IgD-negative memory B cell (primary cell): ENCODE measurements around the gene GALNT2. TPM values are rescaled to one million over a fixed set of nuclear protein-coding genes. Genes with fewer than 3 reads are reported as not detected.

Source experiments
- H3K27ac Mint-ChIP-seq, 3 donors: one replicate each; pipeline ENCODE4 v1.8.0; 2020 to 2022; ENCODE audit warnings: mild to moderate bottlenecking in 3 of 3, mixed read lengths in 3 of 3, moderate library complexity in 1 of 3
- H3K27me3 Mint-ChIP-seq: one replicate; pipeline ENCODE4 v1.8.0; 2021; ENCODE audit warnings: mixed read lengths
- H3K36me3 Mint-ChIP-seq: one replicate; pipeline ENCODE4 v1.8.0; 2020; ENCODE audit warnings: mild to moderate bottlenecking, mixed read lengths
- H3K4me1 Mint-ChIP-seq, 3 donors: one replicate each; pipeline ENCODE4 v1.8.0; 2020 to 2022; ENCODE audit warnings: mixed read lengths in 3 of 3, mild to moderate bottlenecking in 1 of 3
- H3K4me3 Mint-ChIP-seq, 4 donors: one replicate each; pipeline ENCODE4 v1.8.0; 2020 to 2022; ENCODE audit warnings: mild to moderate bottlenecking in 4 of 4, mixed read lengths in 4 of 4, moderate library complexity in 3 of 4
- H3K9me3 Mint-ChIP-seq, 3 donors: one replicate each; pipeline ENCODE4 v1.8.0; 2020 to 2021; ENCODE audit warnings: mixed read lengths in 3 of 3, mild to moderate bottlenecking in 1 of 3
- polyA plus RNA-seq: library from polyadenylated mRNA; unstranded; fragments of 300-500 nt; fragmentation: Illumina TruSeq; gene quantifications from one replicate; pipeline ENCODE4 v1.2.3, GENCODE V29; 2021

Gene GALNT2
- polyA plus RNA-seq, 1 donor from 2014 or later, result 15.8 TPM

GRCh38 chr1:230282157-230282556 lies 215.1 kb downstream of the GALNT2 start:
- H3K4me3 Mint-ChIP-seq, result peak overlapping the region in 2 of 4 donors; percentile 68 to 70
- peaks cover 1% of the 10 kb centered on the region for H3K27me3 Mint-ChIP-seq
- peaks cover 21 to 45% (median 28%) of the 10 kb centered on the region in 3 donors for H3K4me1 Mint-ChIP-seq
- H3K36me3 Mint-ChIP-seq, result peaks cover 9% of the 10 kb centered on the region
- peak overlapping the region in 2 of 3 donors; percentile 4 to 71 for H3K27ac Mint-ChIP-seq
- no peaks in the 10 kb centered on the region for H3K9me3 Mint-ChIP-seq

- Mint-ChIP-seq H3K27ac (peak overlapping the region in 1 of 3 donors; percentile 37), H3K36me3 (peaks cover 9% of the 10 kb centered on the region), H3K9me3 (no peaks in the 10 kb centered on the region), H3K4me1 (peaks cover 19 to 39% (median 24%) of the 10 kb centered on the region in 3 donors), H3K4me3 (peak overlapping the region in 1 of 4 donors; percentile 37), H3K27me3 (peaks cover 1% of the 10 kb centered on the region)
Measured at GRCh38 chr1:230283678-230284077, 216.6 kb downstream of the GALNT2 start.

- H3K27ac Mint-ChIP-seq, result no peak overlapping the region
- H3K36me3 Mint-ChIP-seq, result peaks cover 4% of the 10 kb centered on the region
- H3K27me3 Mint-ChIP-seq, result peaks cover 1% of the 10 kb centered on the region
- H3K9me3 Mint-ChIP-seq, result no peaks in the 10 kb centered on the region
- peaks cover 19 to 38% (median 21%) of the 10 kb centered on the region in 3 donors for H3K4me1 Mint-ChIP-seq
- H3K4me3 Mint-ChIP-seq, result no peak overlapping the region
Measured at GRCh38 chr1:230284891-230285290, 217.9 kb downstream of the GALNT2 start.

DNA sequence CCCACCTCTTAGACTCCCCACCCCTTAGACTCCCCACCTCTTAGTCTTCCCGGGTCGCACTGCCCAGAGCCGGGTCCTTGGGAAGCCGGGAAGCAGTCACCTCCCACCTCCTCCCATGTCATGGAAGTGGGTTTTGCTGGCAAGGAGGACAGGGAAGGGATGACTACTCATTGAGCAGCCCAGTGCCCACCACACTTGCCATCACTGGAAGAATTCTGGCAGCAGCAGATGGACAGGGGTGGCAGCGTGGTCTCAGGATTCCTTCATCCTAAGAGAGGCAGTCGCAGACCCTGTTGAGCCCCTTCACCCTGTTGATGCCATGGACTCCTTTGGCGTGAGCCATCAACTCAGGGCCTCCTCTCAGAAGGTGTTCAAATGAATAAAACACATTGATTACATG lies 218.3 kb downstream of the GALNT2 start:
- Mint-ChIP-seq H3K27me3 (peaks cover 1% of the 10 kb centered on the region), H3K4me1 (peaks cover 23 to 42% (median 25%) of the 10 kb centered on the region in 3 donors), H3K9me3 (no peaks in the 10 kb centered on the region), H3K36me3 (peaks cover 4% of the 10 kb centered on the region), H3K4me3 (no peak overlapping the region), H3K27ac (peak overlapping the region in 1 of 3 donors; percentile 22)

DNA sequence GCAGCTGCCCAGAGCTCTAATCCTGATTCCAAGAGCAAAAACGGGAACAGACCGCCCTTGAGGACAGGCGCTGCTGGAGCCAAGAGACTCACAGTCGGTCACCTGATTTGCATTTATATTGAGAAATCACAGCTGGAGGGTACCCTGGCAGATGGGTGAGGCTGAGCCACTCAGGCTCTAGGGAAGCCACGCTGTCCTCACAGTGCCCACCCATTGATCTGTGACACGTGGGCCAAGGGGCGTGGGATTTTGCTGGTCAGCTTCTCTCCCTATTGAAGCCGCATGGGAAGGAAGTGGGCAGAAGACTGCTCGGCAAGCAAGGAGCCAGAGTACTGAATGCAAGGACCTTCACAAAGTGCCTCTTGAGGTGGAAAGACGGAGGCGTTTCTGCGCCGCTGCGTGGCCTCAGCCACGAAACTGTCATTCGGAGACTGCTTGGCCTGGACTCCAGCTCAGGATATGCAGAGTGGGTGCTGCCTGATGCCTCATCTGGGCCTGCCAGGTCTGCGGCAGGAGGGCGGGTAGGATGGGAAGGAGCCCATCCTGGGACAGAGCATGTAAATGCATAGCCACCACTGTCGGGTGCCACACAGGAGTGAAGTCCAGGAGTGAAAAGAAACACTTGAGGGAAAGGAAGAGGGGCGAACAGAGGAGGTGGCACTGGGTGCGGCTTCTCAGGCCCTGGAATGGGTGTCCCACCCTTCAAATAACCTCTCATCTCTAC lies 219.3 kb downstream of the GALNT2 start:
- H3K4me1 Mint-ChIP-seq, result peaks cover 30 to 41% (median 32%) of the 10 kb centered on the region in 3 donors

DNA sequence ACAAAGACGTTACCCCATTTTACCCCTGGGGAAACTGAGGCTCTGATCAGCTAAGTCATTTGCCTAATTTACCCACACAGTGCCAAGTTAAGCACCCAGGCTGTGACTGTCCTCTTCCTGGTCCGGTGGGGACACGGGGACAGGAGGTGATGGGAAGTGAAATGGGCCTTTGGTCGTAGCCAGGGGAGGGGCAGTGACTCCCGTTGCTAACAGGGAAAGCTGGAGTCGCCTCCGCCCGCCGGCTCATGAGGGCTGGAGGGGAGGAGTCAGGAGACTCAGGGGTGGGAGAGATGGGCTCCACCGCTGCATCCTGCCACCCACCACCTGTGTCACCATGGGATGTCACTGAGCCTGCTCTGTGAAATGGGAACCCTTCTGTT lies 219.8 kb downstream of the GALNT2 start:
- Mint-ChIP-seq H3K4me3 (no peak overlapping the region), H3K9me3 (no peaks in the 10 kb centered on the region), H3K27ac (peak overlapping the region in 2 of 3 donors; percentile 74 to 80), H3K27me3 (peaks cover 4% of the 10 kb centered on the region), H3K4me1 (peaks cover 30 to 39% (median 37%) of the 10 kb centered on the region in 3 donors), H3K36me3 (peaks cover 4% of the 10 kb centered on the region)

More for the DNA sequence above, 219.3 kb downstream of the GALNT2 start:
- Mint-ChIP-seq H3K27ac (peak overlapping the region in 2 of 3 donors; percentile 74 to 80), H3K9me3 (no peaks in the 10 kb centered on the region), H3K36me3 (peaks cover 4% of the 10 kb centered on the region), H3K4me3 (peak overlapping the region in 1 of 4 donors; percentile 37), H3K27me3 (peaks cover 1% of the 10 kb centered on the region)

- H3K27me3 Mint-ChIP-seq, result peaks cover 4% of the 10 kb centered on the region
- H3K9me3 Mint-ChIP-seq, result no peaks in the 10 kb centered on the region
- peaks cover 25 to 40% (median 33%) of the 10 kb centered on the region in 3 donors for H3K4me1 Mint-ChIP-seq
- peak overlapping the region in 1 of 3 donors; percentile 93 for H3K27ac Mint-ChIP-seq
- H3K4me3 Mint-ChIP-seq, result peak overlapping the region in 1 of 4 donors; percentile 78
- H3K36me3 Mint-ChIP-seq, result peaks cover 2% of the 10 kb centered on the region
Measured at GRCh38 chr1:230287674-230288315, 220.8 kb downstream of the GALNT2 start.

DNA sequence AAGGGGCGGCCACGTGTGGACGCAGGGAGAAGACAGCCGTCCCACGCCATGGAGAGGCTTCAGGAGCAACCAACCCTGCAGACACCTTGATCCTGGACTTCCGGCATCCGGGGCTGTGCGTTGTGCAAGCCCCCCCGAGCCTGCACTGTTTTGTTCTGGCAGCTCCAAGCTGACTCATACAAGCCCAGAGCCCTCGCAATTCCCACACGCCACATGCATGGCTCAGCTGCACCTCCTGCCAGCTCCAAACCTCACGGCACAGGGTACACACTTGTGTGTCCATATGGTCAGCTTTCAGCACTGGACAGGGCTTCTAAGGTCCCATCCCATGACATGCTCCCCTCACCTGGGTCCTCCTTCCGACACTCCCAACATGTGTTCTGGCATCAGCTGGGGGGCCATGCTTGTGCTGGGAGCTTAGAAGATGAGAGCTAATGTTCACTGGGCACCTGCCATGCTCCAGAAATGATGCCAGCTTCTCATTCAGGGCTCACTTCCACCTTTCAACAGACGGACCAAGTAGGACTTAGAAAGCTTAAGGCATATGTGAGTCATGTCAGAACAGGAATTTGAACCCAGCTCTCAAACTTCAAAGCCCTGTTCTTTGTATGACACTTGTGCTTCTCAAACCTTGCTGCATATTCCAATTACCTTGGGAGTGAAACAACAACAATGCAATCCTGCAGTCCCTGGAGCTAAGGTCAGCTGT lies 221.8 kb downstream of the GALNT2 start:
- peak overlapping the region in 1 of 4 donors; percentile 23 for H3K4me3 Mint-ChIP-seq
- H3K27me3 Mint-ChIP-seq, result peaks cover 4% of the 10 kb centered on the region
- H3K27ac Mint-ChIP-seq, result no peak overlapping the region
- no peaks in the 10 kb centered on the region for H3K9me3 Mint-ChIP-seq
- peaks cover 19 to 34% (median 33%) of the 10 kb centered on the region in 3 donors for H3K4me1 Mint-ChIP-seq
- H3K36me3 Mint-ChIP-seq, result no peaks in the 10 kb centered on the region

GRCh38 chr1:230289350-230289644 lies 222.3 kb downstream of the GALNT2 start:
- Mint-ChIP-seq H3K4me1 (peaks cover 15 to 29% (median 28%) of the 10 kb centered on the region in 3 donors), H3K36me3 (no peaks in the 10 kb centered on the region), H3K27ac (no peak overlapping the region), H3K27me3 (peaks cover 4% of the 10 kb centered on the region), H3K9me3 (no peaks in the 10 kb centered on the region), H3K4me3 (no peak overlapping the region)

DNA sequence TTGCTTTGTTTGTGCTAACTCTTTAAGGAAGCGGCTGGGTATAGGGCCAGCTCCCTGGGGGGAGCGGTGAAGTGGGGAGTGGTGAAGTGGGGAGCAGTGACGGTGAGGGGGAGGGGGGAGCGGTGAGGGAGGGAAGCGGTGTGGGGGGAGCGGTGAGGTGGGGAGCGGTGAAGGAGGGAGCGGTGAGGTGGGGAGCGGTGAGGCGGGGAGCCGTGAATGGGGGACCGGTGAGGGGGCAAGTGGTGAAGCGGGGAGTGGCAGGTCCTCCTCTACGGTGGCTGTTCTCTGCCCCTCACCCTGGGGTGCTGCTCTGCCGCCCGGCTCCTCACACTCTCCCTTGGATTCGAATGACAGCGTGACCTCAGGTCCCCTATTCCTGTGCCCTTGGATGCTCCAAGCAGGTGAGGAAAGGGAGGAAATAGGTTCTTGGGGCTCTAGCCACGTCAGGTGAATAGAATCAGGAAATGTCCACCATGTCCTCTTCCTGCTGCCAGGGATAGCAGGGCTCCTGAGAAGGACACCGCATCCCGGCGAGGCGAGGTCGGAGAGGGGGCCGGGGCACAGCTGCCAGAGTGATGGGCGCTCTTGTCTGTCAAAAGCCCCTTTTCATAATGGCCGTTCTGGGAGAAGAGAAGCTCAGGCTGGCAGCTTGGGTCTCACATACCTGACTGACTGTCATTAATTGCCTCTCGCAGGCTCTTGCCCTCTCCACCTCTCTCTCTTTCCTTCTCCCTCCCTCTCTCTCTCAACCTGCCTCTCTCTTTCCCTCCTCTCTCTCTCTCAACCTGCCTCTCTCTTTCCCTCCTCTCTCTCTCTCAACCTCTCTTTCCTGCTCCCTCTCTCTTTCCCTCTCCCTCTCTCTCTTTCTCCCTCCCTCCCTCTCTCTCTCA lies 224.9 kb downstream of the GALNT2 start:
- peak overlapping the region; percentile 4 to 78 (median 59) for H3K27ac Mint-ChIP-seq
- H3K27me3 Mint-ChIP-seq, result peaks cover 3% of the 10 kb centered on the region
- H3K4me1 Mint-ChIP-seq, result peaks cover 15 to 27% (median 26%) of the 10 kb centered on the region in 3 donors
- H3K9me3 Mint-ChIP-seq, result no peaks in the 10 kb centered on the region
- peak overlapping the region; percentile 5 to 93 (median 66) for H3K4me3 Mint-ChIP-seq
- H3K36me3 Mint-ChIP-seq, result no peaks in the 10 kb centered on the region

DNA sequence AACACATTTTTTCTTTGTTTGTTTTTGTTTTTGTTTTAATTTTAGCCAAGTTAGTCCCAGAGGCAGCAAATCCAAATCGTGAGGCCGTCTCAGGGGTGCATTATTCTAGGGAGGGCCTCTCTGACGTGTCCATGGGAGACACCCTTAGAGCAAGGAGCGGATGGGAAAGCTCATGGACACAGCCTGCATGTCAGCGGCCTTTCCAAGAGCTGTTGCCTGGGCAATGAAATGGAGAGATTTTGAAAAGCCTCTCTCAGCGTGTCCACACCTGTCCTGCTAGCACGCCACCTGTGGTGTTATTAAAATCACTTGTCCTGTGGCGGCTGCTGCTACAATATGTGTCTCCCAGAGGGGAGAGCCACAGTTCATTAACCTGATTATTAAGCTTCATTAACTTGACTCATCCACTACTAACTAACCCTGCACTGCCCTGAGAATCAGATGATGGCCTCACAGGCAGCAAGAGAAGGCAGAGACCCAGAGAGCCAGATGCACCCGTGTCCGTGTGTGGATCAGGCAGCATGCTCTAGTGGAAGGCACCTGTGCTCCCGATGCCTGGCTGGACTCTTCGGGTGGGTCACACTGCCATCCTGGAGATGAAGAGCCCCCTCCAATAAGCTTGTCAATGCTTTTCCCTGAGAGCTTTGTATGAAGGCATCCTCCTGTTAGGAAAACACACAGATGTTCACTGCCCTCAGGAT lies 225.8 kb downstream of the GALNT2 start:
- Mint-ChIP-seq H3K36me3 (no peaks in the 10 kb centered on the region), H3K9me3 (no peaks in the 10 kb centered on the region), H3K27me3 (peaks cover 3% of the 10 kb centered on the region), H3K4me3 (no peak overlapping the region), H3K4me1 (peaks cover 15 to 27% (median 26%) of the 10 kb centered on the region in 3 donors), H3K27ac (peak overlapping the region in 2 of 3 donors; percentile 59 to 78)

DNA sequence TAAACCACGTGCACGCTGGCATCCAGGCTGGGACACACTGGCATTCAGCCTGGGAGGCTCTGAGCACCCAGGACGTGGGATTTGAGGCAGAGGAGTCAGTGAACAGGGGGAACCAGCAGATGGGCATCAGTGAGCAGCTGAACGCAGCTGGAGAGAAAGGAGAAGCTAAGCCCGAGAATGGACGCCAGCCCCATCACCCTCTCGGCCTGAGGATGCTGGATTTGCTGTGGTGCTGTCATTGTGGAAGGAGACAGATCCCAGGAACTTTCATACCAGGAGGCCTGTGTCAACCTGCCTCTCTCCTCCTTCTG lies 226.3 kb downstream of the GALNT2 start:
- no peaks in the 10 kb centered on the region for H3K9me3 Mint-ChIP-seq
- H3K4me1 Mint-ChIP-seq, result peaks cover 15 to 26% (median 24%) of the 10 kb centered on the region in 3 donors
- H3K27ac Mint-ChIP-seq, result peak overlapping the region in 1 of 3 donors; percentile 78
- no peak overlapping the region for H3K4me3 Mint-ChIP-seq
- peaks cover 3% of the 10 kb centered on the region for H3K27me3 Mint-ChIP-seq
- no peaks in the 10 kb centered on the region for H3K36me3 Mint-ChIP-seq

- peaks cover 12 to 27% (median 23%) of the 10 kb centered on the region in 3 donors for H3K4me1 Mint-ChIP-seq
- no peak overlapping the region for H3K4me3 Mint-ChIP-seq
- H3K9me3 Mint-ChIP-seq, result no peaks in the 10 kb centered on the region
- H3K36me3 Mint-ChIP-seq, result no peaks in the 10 kb centered on the region
- no peak overlapping the region for H3K27ac Mint-ChIP-seq
- H3K27me3 Mint-ChIP-seq, result peaks cover 3% of the 10 kb centered on the region
Measured at GRCh38 chr1:230295367-230295766, 228.3 kb downstream of the GALNT2 start.
